Omental fat pad (tissue), 4 donors: ENCODE measurements around the gene CHST11. TPM values are rescaled to one million over a fixed set of nuclear protein-coding genes. Genes with fewer than 3 reads are reported as not detected.
A peak's percentile ranks its signal among the peaks of the same experiment; 100 is the strongest.

ENCODE experiments used
- ATAC-seq: fragments of 150-250 bp; one replicate; pipeline ENCODE4 v1.9.1; 2016; ENCODE audit warnings: mild to moderate bottlenecking, moderate library complexity; ENCODE audit not compliant: low FRiP score
- DNase-seq: peaks from one replicate; pipeline ENCODE4 v3.0.0-alpha.2; 2019; ENCODE audit warnings: low spot score
- total RNA-seq, 4 donors: library from RNA; depleted of rRNA; stranded (reverse); fragments of >200 nt; gene quantifications; one replicate each; pipeline ENCODE4 v1.1.0, GENCODE V29; 2016
- TF ChIP-seq, protein P1 (sequence below), 3 donors: fragments of 450-650 bp; IDR thresholded peaks; one replicate each; pipeline ENCODE4 v1.5.1; 2016 to 2017; ENCODE audit warnings: antibody characterized with exemption in 3 of 3, mild to moderate bottlenecking in 3 of 3, moderate library complexity in 2 of 3

CHST11 gene
- total RNA-seq, 4 donors from 2014 or later, result 12.2 to 58.6 (median 30.1) TPM

DNA sequence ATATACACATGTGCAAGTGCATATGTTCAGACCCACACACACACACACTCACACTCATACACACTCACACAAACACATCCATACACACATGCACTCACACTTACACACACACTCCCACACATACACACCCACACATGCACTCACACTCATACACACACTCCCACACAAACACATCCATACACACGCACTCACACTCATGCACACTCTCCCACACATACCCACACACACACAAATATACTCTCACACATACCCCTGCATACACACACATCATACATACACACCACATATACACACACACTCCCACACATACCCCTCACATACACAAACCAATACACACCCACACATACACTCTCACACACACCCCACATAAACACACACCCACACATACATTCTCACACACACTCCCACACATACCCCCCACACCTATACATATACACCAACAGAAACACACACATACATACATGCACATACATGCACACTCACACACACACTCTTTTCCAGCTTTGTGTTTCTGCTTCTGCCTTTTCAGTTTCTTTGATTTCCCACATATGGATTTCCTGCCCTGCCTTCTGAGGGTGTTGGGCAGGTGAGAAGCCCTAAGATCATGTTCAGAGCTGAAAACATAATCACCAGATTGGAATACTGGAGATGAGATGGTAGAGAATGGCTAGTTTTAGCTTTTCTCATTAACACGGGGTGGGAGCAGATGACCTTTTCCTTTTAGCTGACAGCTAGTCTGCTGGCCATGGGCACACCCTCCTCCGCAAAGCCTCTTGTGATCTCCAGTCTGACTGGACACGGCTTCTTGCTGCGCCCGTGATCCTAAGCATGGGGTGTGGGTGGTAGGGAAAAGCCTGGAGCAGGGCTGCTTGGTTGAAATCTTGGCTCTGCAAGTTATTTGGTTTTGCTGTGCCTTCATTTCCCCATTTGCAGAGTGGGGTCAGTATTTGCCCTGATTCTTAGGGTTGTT lies 214.0 kb downstream of the CHST11 start:
- ATAC-seq, result no peak
- TF ChIP-seq, protein P1, sequence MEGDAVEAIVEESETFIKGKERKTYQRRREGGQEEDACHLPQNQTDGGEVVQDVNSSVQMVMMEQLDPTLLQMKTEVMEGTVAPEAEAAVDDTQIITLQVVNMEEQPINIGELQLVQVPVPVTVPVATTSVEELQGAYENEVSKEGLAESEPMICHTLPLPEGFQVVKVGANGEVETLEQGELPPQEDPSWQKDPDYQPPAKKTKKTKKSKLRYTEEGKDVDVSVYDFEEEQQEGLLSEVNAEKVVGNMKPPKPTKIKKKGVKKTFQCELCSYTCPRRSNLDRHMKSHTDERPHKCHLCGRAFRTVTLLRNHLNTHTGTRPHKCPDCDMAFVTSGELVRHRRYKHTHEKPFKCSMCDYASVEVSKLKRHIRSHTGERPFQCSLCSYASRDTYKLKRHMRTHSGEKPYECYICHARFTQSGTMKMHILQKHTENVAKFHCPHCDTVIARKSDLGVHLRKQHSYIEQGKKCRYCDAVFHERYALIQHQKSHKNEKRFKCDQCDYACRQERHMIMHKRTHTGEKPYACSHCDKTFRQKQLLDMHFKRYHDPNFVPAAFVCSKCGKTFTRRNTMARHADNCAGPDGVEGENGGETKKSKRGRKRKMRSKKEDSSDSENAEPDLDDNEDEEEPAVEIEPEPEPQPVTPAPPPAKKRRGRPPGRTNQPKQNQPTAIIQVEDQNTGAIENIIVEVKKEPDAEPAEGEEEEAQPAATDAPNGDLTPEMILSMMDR (IDR thresholded peaks at IDR 0.05), result no peak
- no peak for DNase-seq

DNA sequence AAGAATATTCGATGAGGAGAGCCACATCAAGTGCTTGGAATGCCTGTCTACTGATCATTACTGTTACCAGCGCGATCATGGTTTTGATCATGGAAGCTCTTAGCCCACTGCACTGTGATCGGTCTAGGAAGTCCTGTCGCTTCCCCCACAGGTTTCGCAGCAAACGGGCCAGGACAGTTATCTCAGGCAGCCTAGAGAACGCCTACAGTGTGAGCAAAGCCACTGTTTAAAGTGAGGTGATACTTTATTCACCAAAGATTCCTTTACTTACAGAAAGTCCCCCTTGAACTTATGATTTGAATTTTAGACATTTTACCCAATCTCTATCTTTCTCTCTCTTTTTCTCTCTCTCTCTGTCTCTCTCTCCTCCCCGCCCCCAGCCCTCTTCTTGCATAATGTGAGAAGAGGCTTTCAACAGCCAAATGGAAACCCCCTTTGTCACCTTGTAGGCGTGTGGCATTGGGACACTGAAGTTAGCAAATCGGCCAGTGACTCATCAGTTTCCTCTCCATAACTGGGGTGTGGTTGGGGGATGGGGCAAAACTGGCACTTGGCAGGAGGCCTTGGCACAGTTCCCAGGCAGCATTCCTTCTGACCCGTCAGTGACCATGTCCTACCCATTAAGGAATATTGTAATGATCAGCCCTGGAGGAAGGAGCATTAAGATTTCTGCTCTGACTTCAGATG lies 214.8 kb downstream of the CHST11 start:
- DNase-seq, result peak; percentile 92
- peak; percentile 17 for ATAC-seq
- TF ChIP-seq, protein P1 (IDR thresholded peaks at IDR 0.05), result no peak

DNA sequence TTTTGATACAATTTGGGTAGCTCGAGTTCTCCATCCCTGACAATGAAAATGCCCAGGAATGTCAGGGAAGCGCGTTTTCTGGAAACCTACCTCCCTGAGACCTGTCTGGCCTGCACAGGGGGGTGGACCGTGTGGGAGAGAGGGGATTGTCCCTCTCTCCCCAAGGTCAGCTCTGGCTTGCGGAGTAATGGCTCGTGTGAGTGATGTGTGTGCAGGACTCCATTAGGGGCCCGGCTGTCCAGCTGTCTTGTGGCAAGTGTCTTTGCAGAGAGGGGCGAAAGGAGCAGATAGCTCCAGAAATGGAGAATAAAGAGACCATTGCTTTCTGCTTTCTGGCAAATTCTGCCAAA lies 215.3 kb downstream of the CHST11 start:
- no peak for ATAC-seq
- TF ChIP-seq, protein P1 (IDR thresholded peaks at IDR 0.05), result no peak

DNA sequence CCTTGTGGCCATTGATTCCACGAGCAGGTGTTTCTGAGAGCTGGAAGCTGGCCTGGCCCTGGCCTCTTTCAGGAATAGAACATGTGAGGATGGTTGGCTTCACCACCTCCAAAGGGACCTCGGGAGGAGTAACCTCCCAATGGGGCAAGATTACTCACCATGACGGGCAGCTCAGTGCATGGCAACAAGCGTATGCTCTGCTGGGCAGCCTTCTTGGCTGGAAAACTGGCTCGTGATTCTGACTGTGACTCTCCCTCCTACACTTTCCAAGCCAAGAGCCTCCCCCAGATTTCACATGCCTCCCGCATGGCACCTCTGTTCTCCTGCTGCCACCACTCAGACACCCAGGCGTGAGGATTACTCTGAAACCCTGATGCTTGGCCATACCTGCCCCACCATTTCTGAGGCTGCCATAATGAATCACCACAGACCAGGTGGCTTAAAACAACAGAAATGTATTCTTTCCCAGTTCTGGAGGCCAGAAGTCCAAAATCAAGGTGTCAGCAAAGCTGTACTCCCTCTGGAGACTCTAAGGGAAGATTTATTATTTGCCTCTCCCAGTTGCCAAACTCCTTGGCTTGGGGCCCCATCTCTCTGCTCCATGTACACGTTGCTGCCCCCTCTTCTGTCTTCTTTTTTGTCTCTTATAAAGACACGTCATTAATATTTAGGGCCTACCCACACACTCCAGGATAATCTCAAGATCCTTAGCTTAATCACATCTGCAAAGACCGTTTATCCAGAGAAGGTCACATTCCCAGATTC lies 215.9 kb downstream of the CHST11 start:
- TF ChIP-seq, protein P1 (IDR thresholded peaks at IDR 0.05), result no peak
- DNase-seq (no peak), ATAC-seq (peak; percentile 71)

More for the DNA sequence above, 215.3 kb downstream of the CHST11 start:
- DNase-seq, result no peak

DNA sequence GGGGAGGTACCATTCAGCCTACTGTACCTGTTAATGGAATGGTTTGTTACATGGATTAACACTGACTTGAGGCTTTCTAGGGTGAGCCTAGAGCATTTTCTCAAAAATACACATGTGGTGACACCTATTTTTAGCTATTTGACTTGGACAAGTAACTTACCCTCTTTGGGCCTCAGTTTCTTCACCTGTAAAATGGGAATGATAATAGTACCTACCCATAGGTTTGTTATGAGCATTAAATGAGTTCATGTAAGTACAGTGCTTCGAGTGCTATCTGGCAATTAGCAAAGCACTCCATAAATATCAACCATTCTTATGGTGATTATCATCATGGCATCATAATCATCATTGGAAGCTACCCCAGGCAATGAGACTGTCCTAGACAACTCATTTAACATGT lies 216.5 kb downstream of the CHST11 start:
- TF ChIP-seq, protein P1 (IDR thresholded peaks at IDR 0.05), result no peak
- DNase-seq, result no peak
- no peak for ATAC-seq

DNA sequence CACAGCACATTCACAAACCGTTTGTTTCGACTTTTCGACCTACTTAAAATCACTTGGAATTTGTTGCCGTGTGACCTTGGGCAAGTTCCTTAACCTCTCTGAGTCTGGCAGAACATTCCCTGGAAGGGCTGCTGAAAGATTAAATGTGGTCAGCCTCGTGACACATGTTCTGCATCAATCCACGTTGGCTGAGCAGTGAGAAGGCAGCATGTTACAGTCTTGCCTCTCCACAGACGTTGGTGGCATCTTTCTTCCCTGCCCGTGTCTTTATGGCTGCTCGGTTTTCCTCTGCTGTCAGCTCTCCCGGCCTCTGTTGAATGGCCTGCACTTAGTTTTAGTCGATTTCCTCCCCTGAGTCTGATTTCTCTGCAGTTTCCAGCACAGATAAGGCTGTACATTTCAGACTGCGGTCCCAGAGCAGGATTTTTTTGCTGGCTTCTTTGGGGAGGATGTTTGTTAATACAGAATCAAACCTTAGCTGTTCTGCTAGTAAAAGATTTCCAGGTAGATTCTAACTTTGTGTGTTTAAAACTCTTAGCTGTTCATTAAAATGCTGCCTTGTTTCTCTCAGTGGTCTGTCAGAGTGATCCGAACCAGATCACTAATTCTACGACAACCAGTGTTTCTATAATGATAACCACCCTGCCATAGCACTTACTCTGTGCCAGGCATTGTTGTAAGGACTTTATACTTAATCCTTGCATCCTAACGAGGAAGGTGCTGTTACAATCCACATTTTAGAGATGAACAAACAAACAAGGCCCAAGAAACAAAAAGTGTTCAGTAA lies 217.1 kb downstream of the CHST11 start:
- TF ChIP-seq, protein P1 (IDR thresholded peaks at IDR 0.05), result no peak
- ATAC-seq (no peak), DNase-seq (no peak)
